Measurements from ENCODE around the gene IMPA2.

GRCh38 chr18:12056884-12057402, 75.6 kb downstream of the IMPA2 start:
- TF ChIP-seq CTCF (conservative IDR thresholded peaks at IDR 0.05; ENCODE audit: low read depth, low read length) (no peak), MXI1 (IDR thresholded peaks at IDR 0.05; ENCODE audit: borderline replicate concordance, low read depth, low read length) (no peak), FOS (IDR thresholded peaks at IDR 0.05; ENCODE audit: low read depth, low read length) (no peak), USF2 (IDR thresholded peaks at IDR 0.05; ENCODE audit: low read depth, low read length) (no peak), POLR2A (IDR thresholded peaks at IDR 0.05; ENCODE audit: low read depth, low read length) (no peak), CEBPB (IDR thresholded peaks at IDR 0.05; ENCODE audit: low read depth, low read length) (no peak)
